Vagina (tissue), 2 donors: ENCODE measurements around the gene ALKAL2.

Experiments
- CTCF ChIP-seq, 3 experiments: fragments of 450-650 bp in 2 of 3; fragments of 200-600 bp in 1 of 3; sonication (generic) in 1 of 3; IDR thresholded peaks; one replicate each; pipeline ENCODE4 v1.5.1; 2017 to 2019; ENCODE audit warnings: antibody characterized with exemption in 3 of 3, mild to moderate bottlenecking in 2 of 3, moderate library complexity in 2 of 3
- POLR2AphosphoS5 ChIP-seq, 2 donors: sonication (generic); formaldehyde crosslinking; IDR thresholded peaks; one replicate each; pipeline ENCODE4 v1.9.0; 2017; ENCODE audit warnings: antibody characterized with exemption in 2 of 2, mild to moderate bottlenecking in 2 of 2, low read depth in 1 of 2; ENCODE audit not compliant: insufficient read depth in 1 of 2

DNA sequence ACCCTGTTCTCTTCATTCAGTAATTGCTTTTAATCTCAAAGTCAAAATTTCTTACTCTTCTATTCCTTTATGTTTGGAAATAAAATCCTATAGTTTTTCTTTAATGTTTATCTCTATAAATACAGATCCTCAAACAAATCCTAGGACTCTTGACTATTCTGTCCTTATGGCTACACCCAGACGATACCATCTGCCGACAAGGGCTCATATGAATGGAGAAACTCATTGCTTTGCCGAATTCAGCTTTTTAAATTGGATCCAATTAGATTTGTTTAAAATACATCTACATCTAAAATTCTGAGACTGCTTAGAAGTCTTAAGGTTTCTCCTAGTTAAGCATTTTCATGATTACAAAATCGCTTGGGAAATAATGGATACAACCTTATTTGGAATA is 9.0 kb downstream of the ALKAL2 start:
- no peak for TF ChIP-seq CTCF (IDR thresholded peaks at IDR 0.05)
- TF ChIP-seq POLR2AphosphoS5 (IDR thresholded peaks at IDR 0.05; ENCODE audit: insufficient read depth in 1 of 2, low read depth in 1 of 2) = no peak
